Ishikawa (cell line): Measurements from ENCODE around the gene PRSS22.

Experiments used
- EP300 ChIP-seq: IDR thresholded peaks from 2 replicates; pipeline ENCODE4 v1.6.1; 2012; ENCODE audit warnings: borderline replicate concordance
- RAD21 ChIP-seq: IDR thresholded peaks from 2 replicates; pipeline ENCODE4 v1.6.1; 2012; ENCODE audit warnings: low read depth

- TF ChIP-seq RAD21 (no peak), EP300 (no peak)
These were observed 5.1 kb downstream of the PRSS22 start for GRCh38 chr16:2852731-2853507.
